HG03025 (cell line): ENCODE data around the gene FLYWCH2.
"Not testable (repeated sequence)": the region's sequence is repeated elsewhere in the genome, so short reads cannot be mapped to it uniquely, and the experiment has no call there.

Experiments used
- ATAC-seq: cut with Tn5 transposase; IDR thresholded peaks from one replicate; pipeline ENCODE4 v1.9.1; 2021; ENCODE audit warnings: mild to moderate bottlenecking, moderate library complexity; ENCODE audit not compliant: unreplicated experiment, low FRiP score

FLYWCH2 gene

GRCh38 chr16:2881783-2882649, 999 bp upstream of the FLYWCH2 start:
- no peak for ATAC-seq

DNA sequence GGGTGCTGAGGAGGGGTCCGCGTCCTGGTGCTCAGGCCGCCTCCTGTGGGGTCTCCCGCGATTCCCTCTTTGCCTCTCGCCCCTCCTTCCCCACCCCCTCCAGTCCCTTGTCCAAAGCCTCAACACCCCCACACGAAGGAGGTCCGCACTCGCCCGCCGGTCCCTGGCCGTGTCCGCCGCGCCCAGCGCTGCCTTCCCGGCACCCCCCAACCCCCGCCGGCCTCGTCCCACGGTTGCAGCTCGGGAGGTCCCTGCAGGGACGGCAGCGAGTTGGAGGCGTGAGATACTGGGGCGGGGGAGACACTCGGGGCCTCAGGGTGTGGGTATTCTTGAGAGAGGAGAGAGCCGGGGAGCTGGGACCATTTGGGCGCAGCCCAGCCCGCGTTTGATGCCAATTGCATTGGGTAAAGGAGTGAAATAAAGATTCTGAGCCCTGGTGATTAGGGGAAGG, 468 bp downstream of the FLYWCH2 start:
- ATAC-seq = no peak

DNA sequence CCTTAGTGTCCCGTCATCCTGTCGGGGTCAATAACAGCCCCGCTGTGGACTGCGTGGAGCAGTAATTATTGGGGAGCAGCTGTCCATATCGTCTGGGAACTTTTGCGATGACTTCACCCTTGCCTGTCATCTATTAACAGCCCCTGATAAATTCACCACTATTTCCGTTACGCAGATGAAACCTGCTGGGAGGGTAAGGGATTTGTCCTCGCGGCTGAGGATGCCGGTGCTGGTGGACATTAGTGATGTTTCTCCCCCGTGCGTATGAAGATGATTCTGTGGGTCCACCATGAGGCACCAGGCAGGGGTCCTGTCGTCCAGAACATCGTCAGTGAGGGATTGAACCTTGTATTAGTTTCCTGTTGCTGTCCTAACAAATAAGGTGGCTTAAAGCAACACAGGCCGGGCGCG, 1.0 kb downstream of the FLYWCH2 start:
- ATAC-seq = no peak

DNA sequence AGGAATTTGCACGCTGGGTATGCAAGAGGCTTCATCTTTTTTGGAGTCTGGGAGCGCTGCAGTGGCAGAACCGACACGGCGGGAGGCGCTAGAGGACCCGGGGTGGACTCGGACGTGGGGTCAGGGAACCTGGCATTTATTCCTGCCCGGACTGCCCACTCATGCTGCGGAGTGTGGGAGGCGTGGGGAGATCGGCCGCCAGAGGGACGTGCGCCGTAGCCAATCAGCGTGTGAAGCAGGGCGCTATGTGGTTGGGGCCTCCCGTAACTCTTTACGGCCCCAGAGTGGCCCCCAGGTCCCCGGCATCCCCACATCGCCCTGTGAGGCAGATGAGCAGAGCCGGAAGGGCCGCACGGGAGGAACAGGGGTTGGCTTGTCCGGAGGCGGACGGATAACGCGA, 11.2 kb downstream of the FLYWCH2 start:
- ATAC-seq = no peak

DNA sequence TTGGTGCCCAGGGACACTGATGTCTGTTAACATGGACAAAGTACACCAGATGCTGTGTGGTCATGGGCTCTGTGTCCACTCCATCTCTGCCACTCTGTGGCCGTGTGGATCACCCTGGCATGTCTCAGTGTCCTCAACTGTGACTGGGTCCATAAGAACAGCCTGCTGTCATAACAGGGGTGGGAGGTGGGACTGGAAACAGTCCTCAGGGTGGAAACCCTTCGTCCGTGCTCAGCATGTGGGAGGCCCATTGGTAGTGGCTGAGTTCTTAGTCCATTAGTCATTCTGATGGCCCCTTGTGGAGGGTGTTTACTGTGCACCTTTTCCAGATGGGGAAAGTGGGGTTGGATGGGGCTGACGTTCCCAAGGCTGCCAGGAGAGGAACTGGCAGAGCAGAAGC, 12.8 kb downstream of the FLYWCH2 start:
- no peak for ATAC-seq

DNA sequence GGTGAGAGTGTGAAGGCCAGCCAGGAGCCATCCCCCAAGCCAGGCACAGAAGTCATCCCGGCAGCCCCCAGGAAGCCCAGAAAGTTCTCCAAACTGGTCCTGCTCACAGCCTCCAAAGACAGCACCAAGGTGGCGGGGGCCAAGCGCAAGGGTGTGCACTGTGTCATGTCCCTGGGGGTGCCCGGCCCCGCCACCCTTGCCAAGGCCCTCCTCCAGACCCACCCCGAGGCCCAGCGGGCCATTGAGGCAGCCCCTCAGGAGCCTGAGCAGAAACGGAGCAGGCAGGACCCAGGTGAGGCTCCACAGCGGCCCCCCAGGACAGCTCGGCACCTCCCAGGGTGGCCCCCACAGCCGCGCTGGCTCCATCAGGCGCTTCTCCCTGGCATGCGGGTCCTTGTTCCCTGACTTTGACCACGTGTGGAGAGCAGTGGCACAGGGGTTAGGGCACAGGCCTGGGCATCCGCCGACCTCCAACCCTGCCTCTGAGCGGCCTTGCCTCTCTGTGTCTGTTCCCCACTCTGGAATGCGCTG, 13.5 kb downstream of the FLYWCH2 start:
- no peak for ATAC-seq

- ATAC-seq = no peak
Measured at GRCh38 chr16:2897110-2897509, 14.1 kb downstream of the FLYWCH2 start.

GRCh38 chr16:2898831-2899563, 16.0 kb downstream of the FLYWCH2 start:
- ATAC-seq = no peak

- no peak for ATAC-seq
Measured at GRCh38 chr16:2899564-2900072, 16.6 kb downstream of the FLYWCH2 start.

DNA sequence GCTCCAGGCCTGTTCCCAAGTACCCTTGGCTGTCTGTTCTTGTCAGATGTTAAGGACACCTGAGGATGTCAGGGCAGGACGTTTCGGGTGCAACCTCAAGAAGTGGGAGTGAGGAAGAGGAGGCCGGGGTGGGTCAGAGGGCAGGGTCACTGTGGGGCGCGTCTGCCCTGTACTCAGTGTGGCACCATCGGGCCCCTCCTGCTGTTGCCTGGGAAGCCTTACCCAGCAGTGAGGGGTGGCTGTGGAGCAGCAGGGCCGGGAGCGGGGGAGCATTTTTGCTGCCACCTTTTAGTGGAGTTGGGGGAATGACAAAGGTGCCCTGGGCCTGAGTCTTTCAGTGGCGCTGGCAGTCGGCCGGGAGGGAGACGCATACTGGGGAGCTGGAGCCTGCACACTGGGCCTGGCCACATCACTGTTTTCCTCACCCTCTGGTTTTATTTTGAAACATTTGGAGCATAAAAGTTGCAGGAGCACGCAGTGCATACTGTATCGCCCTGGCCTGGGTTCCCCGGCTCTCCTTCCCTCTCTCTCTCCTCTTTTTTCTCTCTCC, 17.6 kb downstream of the FLYWCH2 start:
- ATAC-seq = no peak

- no peak for ATAC-seq
Measured at GRCh38 chr16:2902337-2903130, 19.5 kb downstream of the FLYWCH2 start.

- ATAC-seq = peak; percentile 34
Measured at GRCh38 chr16:2904100-2904921, 21.3 kb downstream of the FLYWCH2 start.

DNA sequence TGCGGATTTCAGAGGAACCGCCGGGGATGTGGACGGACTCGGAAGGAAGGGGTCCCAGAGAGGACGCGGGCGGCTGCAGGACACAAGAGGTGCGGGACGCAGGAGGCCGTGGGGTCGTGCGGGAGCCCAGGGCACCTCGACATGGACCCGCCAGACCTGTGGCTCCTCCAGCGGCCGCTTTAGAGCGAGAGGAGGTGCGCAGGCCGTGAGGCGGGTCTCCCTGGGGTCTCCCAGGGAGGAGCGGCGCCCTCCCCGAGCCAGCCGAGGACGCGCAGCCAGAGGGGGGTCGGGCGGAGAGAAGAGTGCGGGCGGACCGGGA, 21.9 kb downstream of the FLYWCH2 start:
- ATAC-seq = peak; percentile 24

- ATAC-seq = peak; percentile 69
Measured at GRCh38 chr16:2905241-2905987, 22.4 kb downstream of the FLYWCH2 start.

GRCh38 chr16:2905988-2906387, 23.0 kb downstream of the FLYWCH2 start:
- ATAC-seq = no peak

DNA sequence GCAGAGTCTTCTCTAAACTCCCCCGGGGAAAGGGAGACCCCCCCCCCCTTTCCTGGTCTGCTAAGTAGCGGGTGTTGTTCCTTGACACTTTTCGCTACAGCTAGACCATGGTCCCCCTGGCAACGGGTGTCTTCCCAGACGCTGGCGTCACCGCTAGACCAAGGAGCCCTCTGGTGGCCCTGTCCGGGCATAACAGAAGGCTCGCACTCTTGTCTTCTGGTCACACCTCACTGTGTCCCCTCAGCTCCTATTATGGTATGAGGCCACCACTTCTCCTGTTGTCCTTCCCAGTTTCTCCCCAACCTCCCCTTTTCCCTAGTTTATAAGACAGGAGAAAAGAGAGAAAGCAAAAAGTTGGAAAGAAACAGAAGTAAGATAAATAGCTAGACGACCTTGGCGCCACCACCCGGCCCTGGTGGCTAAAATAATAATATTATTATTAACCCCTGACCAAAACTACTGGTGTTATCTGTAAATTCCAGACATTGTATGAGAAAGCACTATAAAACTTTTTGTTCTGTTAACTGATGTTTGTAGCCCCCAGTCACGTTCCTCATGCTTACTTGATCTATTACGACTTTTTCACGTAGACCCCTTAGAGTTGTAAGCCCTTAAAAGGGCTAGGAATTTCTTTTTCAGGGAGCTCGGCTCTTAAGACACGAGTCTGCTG, 24.2 kb downstream of the FLYWCH2 start:
- not testable (repeated sequence) for ATAC-seq

GRCh38 chr16:2910441-2910969, 27.5 kb downstream of the FLYWCH2 start:
- no peak for ATAC-seq
